Measurements from ENCODE around the gene LGMN. TPM values are rescaled to one million over a fixed set of nuclear protein-coding genes. Genes with fewer than 3 reads are reported as not detected.

Gene LGMN
- total RNA-seq, 1 experiment from 2014 or later = 37.2 TPM

GRCh38 chr14:92734618-92735017 lies 13.8 kb downstream of the LGMN start:
- H3K27me3 ChIP-seq (ENCODE audit: control insufficient read depth, insufficient read depth, low read length) = no peaks in the 10 kb centered on the region
- DNase-seq (ENCODE audit: low read depth, low spot score) (no peak), ATAC-seq (no peak)
- in situ Hi-C loops (cut with HindIII; ENCODE audit: low pct_unique_long_range_greater_than_20kb, low sequenced_read_pairs) (no loop called here), intact Hi-C loops (cut with micrococcal nuclease; ENCODE audit: unreplicated experiment) (no loop called here)
- no peaks in the 10 kb centered on the region for H3K4me1 ChIP-seq (ENCODE audit: control insufficient read depth, insufficient read depth, low read length)
- BruUV-seq (replicated peaks) = no TSS peak
- H3K27ac ChIP-seq (ENCODE audit: low read length) = no peak overlapping the region
- no peaks in the 10 kb centered on the region for H3K9me3 ChIP-seq (ENCODE audit: control insufficient read depth, insufficient read depth, low read depth, low read length)
- ChIA-PET POLR2A (no interaction called here), CTCF (no interaction called here)
- H3K4me3 ChIP-seq (ENCODE audit: low read depth in 2 of 2, low read length in 2 of 2) = no peak overlapping the region
- no peaks in the 10 kb centered on the region for H3K36me3 ChIP-seq (ENCODE audit: control insufficient read depth, insufficient read depth, low read length)
- TF ChIP-seq, protein P1, sequence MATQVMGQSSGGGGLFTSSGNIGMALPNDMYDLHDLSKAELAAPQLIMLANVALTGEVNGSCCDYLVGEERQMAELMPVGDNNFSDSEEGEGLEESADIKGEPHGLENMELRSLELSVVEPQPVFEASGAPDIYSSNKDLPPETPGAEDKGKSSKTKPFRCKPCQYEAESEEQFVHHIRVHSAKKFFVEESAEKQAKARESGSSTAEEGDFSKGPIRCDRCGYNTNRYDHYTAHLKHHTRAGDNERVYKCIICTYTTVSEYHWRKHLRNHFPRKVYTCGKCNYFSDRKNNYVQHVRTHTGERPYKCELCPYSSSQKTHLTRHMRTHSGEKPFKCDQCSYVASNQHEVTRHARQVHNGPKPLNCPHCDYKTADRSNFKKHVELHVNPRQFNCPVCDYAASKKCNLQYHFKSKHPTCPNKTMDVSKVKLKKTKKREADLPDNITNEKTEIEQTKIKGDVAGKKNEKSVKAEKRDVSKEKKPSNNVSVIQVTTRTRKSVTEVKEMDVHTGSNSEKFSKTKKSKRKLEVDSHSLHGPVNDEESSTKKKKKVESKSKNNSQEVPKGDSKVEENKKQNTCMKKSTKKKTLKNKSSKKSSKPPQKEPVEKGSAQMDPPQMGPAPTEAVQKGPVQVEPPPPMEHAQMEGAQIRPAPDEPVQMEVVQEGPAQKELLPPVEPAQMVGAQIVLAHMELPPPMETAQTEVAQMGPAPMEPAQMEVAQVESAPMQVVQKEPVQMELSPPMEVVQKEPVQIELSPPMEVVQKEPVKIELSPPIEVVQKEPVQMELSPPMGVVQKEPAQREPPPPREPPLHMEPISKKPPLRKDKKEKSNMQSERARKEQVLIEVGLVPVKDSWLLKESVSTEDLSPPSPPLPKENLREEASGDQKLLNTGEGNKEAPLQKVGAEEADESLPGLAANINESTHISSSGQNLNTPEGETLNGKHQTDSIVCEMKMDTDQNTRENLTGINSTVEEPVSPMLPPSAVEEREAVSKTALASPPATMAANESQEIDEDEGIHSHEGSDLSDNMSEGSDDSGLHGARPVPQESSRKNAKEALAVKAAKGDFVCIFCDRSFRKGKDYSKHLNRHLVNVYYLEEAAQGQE (IDR thresholded peaks at IDR 0.05; ENCODE audit: insufficient read depth in 1 of 2, low read depth in 2 of 2, low read length in 1 of 2) = no peak
- TF ChIP-seq SIN3A (IDR thresholded peaks at IDR 0.05; ENCODE audit: borderline replicate concordance, insufficient read depth, low read depth, low read length) = no peak
- TF ChIP-seq TCF7L2 (IDR thresholded peaks at IDR 0.05; ENCODE audit: low read depth, low read length) = no peak
- TF ChIP-seq, protein P2, sequence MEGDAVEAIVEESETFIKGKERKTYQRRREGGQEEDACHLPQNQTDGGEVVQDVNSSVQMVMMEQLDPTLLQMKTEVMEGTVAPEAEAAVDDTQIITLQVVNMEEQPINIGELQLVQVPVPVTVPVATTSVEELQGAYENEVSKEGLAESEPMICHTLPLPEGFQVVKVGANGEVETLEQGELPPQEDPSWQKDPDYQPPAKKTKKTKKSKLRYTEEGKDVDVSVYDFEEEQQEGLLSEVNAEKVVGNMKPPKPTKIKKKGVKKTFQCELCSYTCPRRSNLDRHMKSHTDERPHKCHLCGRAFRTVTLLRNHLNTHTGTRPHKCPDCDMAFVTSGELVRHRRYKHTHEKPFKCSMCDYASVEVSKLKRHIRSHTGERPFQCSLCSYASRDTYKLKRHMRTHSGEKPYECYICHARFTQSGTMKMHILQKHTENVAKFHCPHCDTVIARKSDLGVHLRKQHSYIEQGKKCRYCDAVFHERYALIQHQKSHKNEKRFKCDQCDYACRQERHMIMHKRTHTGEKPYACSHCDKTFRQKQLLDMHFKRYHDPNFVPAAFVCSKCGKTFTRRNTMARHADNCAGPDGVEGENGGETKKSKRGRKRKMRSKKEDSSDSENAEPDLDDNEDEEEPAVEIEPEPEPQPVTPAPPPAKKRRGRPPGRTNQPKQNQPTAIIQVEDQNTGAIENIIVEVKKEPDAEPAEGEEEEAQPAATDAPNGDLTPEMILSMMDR (IDR thresholded peaks at IDR 0.05) = no peak
- no peak for TF ChIP-seq POLR2AphosphoS5 (IDR thresholded peaks at IDR 0.05; ENCODE audit: low read depth, low read length)

- ATAC-seq (no peak), DNase-seq (ENCODE audit: low read depth, low spot score) (no peak)
- ChIA-PET POLR2A (no interaction called here), CTCF (no interaction called here)
- intact Hi-C loops (cut with micrococcal nuclease; ENCODE audit: unreplicated experiment) (no loop called here), in situ Hi-C loops (cut with HindIII; ENCODE audit: low pct_unique_long_range_greater_than_20kb, low sequenced_read_pairs) (no loop called here)
- TF ChIP-seq SIN3A (IDR thresholded peaks at IDR 0.05; ENCODE audit: borderline replicate concordance, insufficient read depth, low read depth, low read length) (no peak), TCF7L2 (IDR thresholded peaks at IDR 0.05; ENCODE audit: low read depth, low read length) (no peak), POLR2AphosphoS5 (IDR thresholded peaks at IDR 0.05; ENCODE audit: low read depth, low read length) (no peak)
- TF ChIP-seq, protein P1 (IDR thresholded peaks at IDR 0.05; ENCODE audit: insufficient read depth in 1 of 2, low read depth in 2 of 2, low read length in 1 of 2) = no peak
- TF ChIP-seq, protein P2 (IDR thresholded peaks at IDR 0.05) = no peak
- no TSS peak for BruUV-seq (replicated peaks)
- Histone ChIP-seq H3K4me1 (ENCODE audit: control insufficient read depth, insufficient read depth, low read length) (no peaks in the 10 kb centered on the region), H3K27ac (ENCODE audit: low read length) (no peak overlapping the region), H3K9me3 (ENCODE audit: control insufficient read depth, insufficient read depth, low read depth, low read length) (no peaks in the 10 kb centered on the region), H3K36me3 (ENCODE audit: control insufficient read depth, insufficient read depth, low read length) (no peaks in the 10 kb centered on the region), H3K4me3 (ENCODE audit: low read depth in 2 of 2, low read length in 2 of 2) (no peak overlapping the region), H3K27me3 (ENCODE audit: control insufficient read depth, insufficient read depth, low read length) (no peaks in the 10 kb centered on the region)
These were observed 15.4 kb downstream of the LGMN start for GRCh38 chr14:92733007-92733406.

Data from Panc1 (cell line).